HCT116 (cell line): ENCODE results near the gene C16orf82. TPM values are rescaled to one million over a fixed set of nuclear protein-coding genes. Genes with fewer than 3 reads are reported as not detected.

Source experiments
- ATAC-seq: fragments of 200-7000 bp; cut with Tn5 transposase; 2 replicates; pipeline ENCODE4 v1.9.1; 2020; ENCODE audit warnings: mild to moderate bottlenecking, moderate library complexity
- BruUV-seq: library from RNA; stranded (reverse); fragments of 400-500 nt; replicated peaks from 2 replicates; lab custom pipeline; 2021; lab: Mats Ljungman, UMichigan
- CTCF ChIA-PET: fragments of 300-600 bp; sonication (Branson Sonifier 250); formaldehyde crosslinking; loops from one replicate; lab custom pipeline; 2021; ENCODE audit warnings: antibody characterized with exemption; lab: Charles Lee
- POLR2A ChIA-PET: fragments of 300-600, 350-600 bp; sonication (Branson Sonifier 250); formaldehyde crosslinking; loops from one replicate; lab custom pipeline; 2021; ENCODE audit warnings: antibody characterized with exemption; lab: Charles Lee
- RAD21 ChIA-PET, 2 experiments: fragments of 300-600 bp; sonication (Branson Sonifier 250); formaldehyde crosslinking; loops; one replicate each; lab custom pipeline; 2023; ENCODE audit warnings: low total read pairs in 2 of 2; ENCODE audit not compliant: uncharacterized antibody in 2 of 2, unreplicated experiment in 2 of 2, low non-redundant PET in 1 of 2; lab: Charles Lee
- DNase-seq: peaks from one replicate; pipeline ENCODE4 v3.0.0-alpha.2; 2010; ENCODE audit warnings: low read depth, low spot score
- H2AFZ ChIP-seq: fragments of 200-600 bp; shearing (Covaris generic), sonication (generic); 2 replicates; pipeline ENCODE4 v1.6.1; 2017; ENCODE audit warnings: low read depth, mixed run types, mixed read lengths, antibody characterized with exemption, low read length; ENCODE audit not compliant: poor library complexity, severe bottlenecking
- H3K27ac ChIP-seq: 2 replicates; pipeline ENCODE4 v1.5.1; 2012; ENCODE audit warnings: low read depth, low read length
- H3K27me3 ChIP-seq: fragments of 200-600 bp; sonication (generic); 2 replicates; pipeline ENCODE4 v1.6.1; 2016; ENCODE audit warnings: mixed run types, low read length, mixed read lengths; ENCODE audit not compliant: insufficient read depth
- H3K36me3 ChIP-seq, 2 experiments: fragments of 200-500 bp in 1 of 2; fragments of 200-600 bp in 1 of 2; sonication (Bioruptor generic) in 1 of 2; sonication (generic) in 1 of 2; 2 replicates each; pipeline versions ENCODE4 v1.5.1 to v1.6.1; 2014 to 2016; ENCODE audit warnings: low read length in 2 of 2, inconsistent platforms in 1 of 2, mixed read lengths in 1 of 2, mixed run types in 1 of 2; ENCODE audit not compliant: insufficient read depth in 2 of 2, control insufficient read depth in 1 of 2
- H3K4me1 ChIP-seq, 2 experiments: fragments of 200-600 bp in 1 of 2; sonication (generic) in 1 of 2; 2 replicates each; pipeline versions ENCODE4 v1.5.1 to v1.6.1; 2012 to 2017; ENCODE audit warnings: low read length in 2 of 2, inconsistent platforms in 1 of 2, mild to moderate bottlenecking in 1 of 2, mixed read lengths in 1 of 2, mixed run types in 1 of 2, moderate library complexity in 1 of 2; ENCODE audit not compliant: insufficient read depth in 2 of 2, control insufficient read depth in 1 of 2
- H3K4me2 ChIP-seq: fragments of 200-600 bp; sonication (generic); 2 replicates; pipeline ENCODE4 v1.6.1; 2017; ENCODE audit warnings: mixed run types, low read length, mixed read lengths
- H3K4me3 ChIP-seq, 2 experiments: fragments of 200-600 bp in 1 of 2; sonication (generic) in 1 of 2; replicated peaks in 1 of 2; 2 replicates each; pipeline ENCODE4 v1.5.1; 2011 to 2016; ENCODE audit warnings: low read length in 2 of 2, control low read depth in 1 of 2, low read depth in 1 of 2, mild to moderate bottlenecking in 1 of 2, mixed read lengths in 1 of 2, mixed run types in 1 of 2
- H3K79me2 ChIP-seq: fragments of 200-600 bp; sonication (generic); 2 replicates; pipeline ENCODE4 v1.6.1; 2017; ENCODE audit warnings: mild to moderate bottlenecking, mixed run types, low read length, moderate library complexity, mixed read lengths; ENCODE audit not compliant: insufficient read depth
- H3K9ac ChIP-seq: fragments of 200-600 bp; sonication (generic); 2 replicates; pipeline ENCODE4 v1.6.1; 2016; ENCODE audit warnings: low read length, mixed read lengths
- H3K9me2 ChIP-seq: fragments of 200-600 bp; sonication (generic), shearing (Covaris generic); 2 replicates; pipeline ENCODE4 v1.6.1; 2017; ENCODE audit warnings: mixed run types, mild to moderate bottlenecking, moderate library complexity; ENCODE audit not compliant: insufficient read depth
- H3K9me3 ChIP-seq, 2 experiments: fragments of 200-500 bp in 1 of 2; fragments of 200-600 bp in 1 of 2; sonication (Bioruptor generic) in 1 of 2; sonication (generic) in 1 of 2; 2 replicates each; pipeline ENCODE4 v1.6.1; 2014 to 2017; ENCODE audit warnings: low read length in 2 of 2, mixed read lengths in 2 of 2, inconsistent platforms in 1 of 2, low read depth in 1 of 2, mild to moderate bottlenecking in 1 of 2, mixed run types in 1 of 2, moderate library complexity in 1 of 2; ENCODE audit not compliant: control insufficient read depth in 1 of 2, insufficient read depth in 1 of 2
- H4K20me1 ChIP-seq: fragments of 200-600 bp; sonication (generic), shearing (Covaris generic); 2 replicates; pipeline ENCODE4 v1.6.1; 2017; ENCODE audit warnings: mixed run types, mild to moderate bottlenecking, moderate library complexity; ENCODE audit not compliant: insufficient read depth
- CBX3 ChIP-seq: IDR thresholded peaks from 2 replicates; pipeline ENCODE4 v1.6.1; 2012; ENCODE audit warnings: low read depth
- CEBPB ChIP-seq: IDR thresholded peaks from 2 replicates; pipeline ENCODE4 v1.6.1; 2012; ENCODE audit warnings: low read depth
- EGR1 ChIP-seq: IDR thresholded peaks from 2 replicates; pipeline ENCODE4 v1.6.1; 2012; ENCODE audit warnings: low read depth
- EZH2 ChIP-seq: fragments of 200-600 bp; sonication (generic); IDR thresholded peaks from 2 replicates; pipeline ENCODE4 v1.6.1; 2017; ENCODE audit warnings: antibody characterized with exemption, mixed run types
- FOSL1 ChIP-seq: IDR thresholded peaks from 2 replicates; pipeline ENCODE4 v1.6.1; 2012; ENCODE audit warnings: low read depth
- JUND ChIP-seq: IDR thresholded peaks from 2 replicates; pipeline ENCODE4 v1.6.1; 2012
- MAX ChIP-seq: IDR thresholded peaks from 2 replicates; pipeline ENCODE4 v1.6.1; 2012
- POLR2A ChIP-seq: IDR thresholded peaks from 2 replicates; pipeline ENCODE4 v1.7.0; 2011; ENCODE audit warnings: borderline replicate concordance; ENCODE audit not compliant: insufficient read depth, insufficient read length; ENCODE audit errors: extremely low read depth
- RAD21 ChIP-seq: IDR thresholded peaks from 2 replicates; pipeline ENCODE4 v1.6.1; 2012; ENCODE audit warnings: low read depth, mild to moderate bottlenecking
- SRF ChIP-seq: IDR thresholded peaks from 2 replicates; pipeline ENCODE4 v1.6.1; 2012; ENCODE audit warnings: low read depth
- TCF7L2 ChIP-seq: IDR thresholded peaks from 2 replicates; pipeline ENCODE4 v1.7.0; 2011; ENCODE audit warnings: borderline replicate concordance, inconsistent platforms; ENCODE audit not compliant: insufficient read depth, insufficient read length; ENCODE audit errors: extremely low read depth
- YY1 ChIP-seq: IDR thresholded peaks from 2 replicates; pipeline ENCODE4 v1.6.1; 2011; ENCODE audit warnings: low read length, low read depth, moderate library complexity, mild to moderate bottlenecking; ENCODE audit not compliant: insufficient replicate concordance; ENCODE audit errors: extremely low read depth
- ZFX ChIP-seq: fragments of 450-650 bp; IDR thresholded peaks from 2 replicates; pipeline ENCODE4 v1.6.1; 2017
- ZNF274 ChIP-seq: fragments of 200-500 bp; sonication (Bioruptor generic); IDR thresholded peaks from 2 replicates; pipeline ENCODE4 v1.6.1; 2014; ENCODE audit warnings: mild to moderate bottlenecking, low read depth, low read length, inconsistent platforms
- intact Hi-C: fragments of 100-400 bp; cut with micrococcal nuclease; formaldehyde crosslinking; loops from 2 replicates; pipeline ENCODE4 v1.10.0; 2022
- total RNA-seq: library from RNA; stranded (reverse); gene quantifications from one replicate; pipeline ENCODE4 v1.2.1, GENCODE V29; 2021; ENCODE audit not compliant: unreplicated experiment
- TF ChIP-seq, protein P1 (sequence below): IDR thresholded peaks from 2 replicates; pipeline ENCODE4 v1.6.1; 2012; ENCODE audit warnings: low read depth
- TF ChIP-seq, protein P2 (sequence below): IDR thresholded peaks from 2 replicates; pipeline ENCODE4 v1.6.1; 2011; ENCODE audit warnings: mild to moderate bottlenecking, low read length, moderate library complexity; ENCODE audit not compliant: insufficient replicate concordance; ENCODE audit errors: extremely low read depth

Gene C16orf82
- total RNA-seq, 1 experiment from 2014 or later: not detected

DNA sequence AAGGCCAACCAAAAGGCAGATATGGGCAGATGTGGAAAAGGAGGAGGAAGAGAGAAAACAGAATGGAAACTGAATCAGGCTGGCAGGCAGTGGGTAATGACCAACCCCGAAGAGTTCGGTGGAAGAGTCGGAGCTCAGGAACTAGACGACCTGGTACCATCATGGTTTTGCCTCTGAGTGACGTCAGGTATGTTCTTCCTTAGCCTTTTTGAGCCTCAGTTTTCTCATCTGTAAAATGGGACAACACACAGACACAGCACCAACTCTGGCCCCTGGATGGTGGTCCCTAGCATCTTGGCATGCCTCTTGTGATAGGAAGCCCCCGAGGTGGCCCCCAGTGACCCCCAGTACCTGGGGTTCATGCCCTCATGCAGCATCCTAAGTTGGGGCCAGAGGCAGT lies 37.2 kb upstream of the C16orf82 start (continued):
- TF ChIP-seq, protein P1, sequence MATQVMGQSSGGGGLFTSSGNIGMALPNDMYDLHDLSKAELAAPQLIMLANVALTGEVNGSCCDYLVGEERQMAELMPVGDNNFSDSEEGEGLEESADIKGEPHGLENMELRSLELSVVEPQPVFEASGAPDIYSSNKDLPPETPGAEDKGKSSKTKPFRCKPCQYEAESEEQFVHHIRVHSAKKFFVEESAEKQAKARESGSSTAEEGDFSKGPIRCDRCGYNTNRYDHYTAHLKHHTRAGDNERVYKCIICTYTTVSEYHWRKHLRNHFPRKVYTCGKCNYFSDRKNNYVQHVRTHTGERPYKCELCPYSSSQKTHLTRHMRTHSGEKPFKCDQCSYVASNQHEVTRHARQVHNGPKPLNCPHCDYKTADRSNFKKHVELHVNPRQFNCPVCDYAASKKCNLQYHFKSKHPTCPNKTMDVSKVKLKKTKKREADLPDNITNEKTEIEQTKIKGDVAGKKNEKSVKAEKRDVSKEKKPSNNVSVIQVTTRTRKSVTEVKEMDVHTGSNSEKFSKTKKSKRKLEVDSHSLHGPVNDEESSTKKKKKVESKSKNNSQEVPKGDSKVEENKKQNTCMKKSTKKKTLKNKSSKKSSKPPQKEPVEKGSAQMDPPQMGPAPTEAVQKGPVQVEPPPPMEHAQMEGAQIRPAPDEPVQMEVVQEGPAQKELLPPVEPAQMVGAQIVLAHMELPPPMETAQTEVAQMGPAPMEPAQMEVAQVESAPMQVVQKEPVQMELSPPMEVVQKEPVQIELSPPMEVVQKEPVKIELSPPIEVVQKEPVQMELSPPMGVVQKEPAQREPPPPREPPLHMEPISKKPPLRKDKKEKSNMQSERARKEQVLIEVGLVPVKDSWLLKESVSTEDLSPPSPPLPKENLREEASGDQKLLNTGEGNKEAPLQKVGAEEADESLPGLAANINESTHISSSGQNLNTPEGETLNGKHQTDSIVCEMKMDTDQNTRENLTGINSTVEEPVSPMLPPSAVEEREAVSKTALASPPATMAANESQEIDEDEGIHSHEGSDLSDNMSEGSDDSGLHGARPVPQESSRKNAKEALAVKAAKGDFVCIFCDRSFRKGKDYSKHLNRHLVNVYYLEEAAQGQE: no peak
- TF ChIP-seq, all 23 proteins: peak for 0

- ATAC-seq (no peak), DNase-seq (no peak)
- Histone ChIP-seq H3K36me3 (no peaks in the 10 kb centered on the region), H3K4me2 (no peak overlapping the region), H4K20me1 (no peaks in the 10 kb centered on the region), H3K79me2 (no peaks in the 10 kb centered on the region), H3K4me1 (no peaks in the 10 kb centered on the region), H2AFZ (no peak overlapping the region), H3K9me2 (no peaks in the 10 kb centered on the region), H3K4me3 (no peak overlapping the region), H3K27me3 (peaks cover 6% of the 10 kb centered on the region), H3K9ac (no peak overlapping the region), H3K27ac (no peak overlapping the region), H3K9me3 (no peaks in the 10 kb centered on the region)
- RAD21 ChIA-PET: no interaction called here
- POLR2A ChIA-PET: no interaction called here
- intact Hi-C loops: no loop called here
- no TSS peak for BruUV-seq
- CTCF ChIA-PET: no interaction called here
- TF ChIP-seq FOSL1 (no peak), TCF7L2 (no peak), YY1 (no peak), ZFX (no peak), CBX3 (no peak), RAD21 (no peak), EZH2 (no peak), CEBPB (no peak), SRF (no peak), MAX (no peak), POLR2A (no peak), EGR1 (no peak), ZNF274 (no peak), JUND (no peak)
- TF ChIP-seq, protein P1: no peak
- TF ChIP-seq, protein P2, sequence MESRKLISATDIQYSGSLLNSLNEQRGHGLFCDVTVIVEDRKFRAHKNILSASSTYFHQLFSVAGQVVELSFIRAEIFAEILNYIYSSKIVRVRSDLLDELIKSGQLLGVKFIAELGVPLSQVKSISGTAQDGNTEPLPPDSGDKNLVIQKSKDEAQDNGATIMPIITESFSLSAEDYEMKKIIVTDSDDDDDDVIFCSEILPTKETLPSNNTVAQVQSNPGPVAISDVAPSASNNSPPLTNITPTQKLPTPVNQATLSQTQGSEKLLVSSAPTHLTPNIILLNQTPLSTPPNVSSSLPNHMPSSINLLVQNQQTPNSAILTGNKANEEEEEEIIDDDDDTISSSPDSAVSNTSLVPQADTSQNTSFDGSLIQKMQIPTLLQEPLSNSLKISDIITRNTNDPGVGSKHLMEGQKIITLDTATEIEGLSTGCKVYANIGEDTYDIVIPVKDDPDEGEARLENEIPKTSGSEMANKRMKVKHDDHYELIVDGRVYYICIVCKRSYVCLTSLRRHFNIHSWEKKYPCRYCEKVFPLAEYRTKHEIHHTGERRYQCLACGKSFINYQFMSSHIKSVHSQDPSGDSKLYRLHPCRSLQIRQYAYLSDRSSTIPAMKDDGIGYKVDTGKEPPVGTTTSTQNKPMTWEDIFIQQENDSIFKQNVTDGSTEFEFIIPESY: no peak
These were observed 33.3 kb upstream of the C16orf82 start for GRCh38 chr16:27033281-27033979.
